Esophagus muscularis mucosa (tissue), 4 donors: Measurements from ENCODE around the gene PIP4K2B. TPM values are rescaled to one million over a fixed set of nuclear protein-coding genes. Genes with fewer than 3 reads are reported as not detected.
"Not testable (repeated sequence)": the region's sequence is repeated elsewhere in the genome, so short reads cannot be mapped to it uniquely, and the experiment has no call there.

Source experiments
- DNase-seq: peaks from one replicate; pipeline ENCODE4 v3.0.0-alpha.2; 2017; ENCODE audit errors: extremely low spot score
- H3K27ac ChIP-seq, 4 donors: fragments of 200-600 bp; sonication (generic); replicated peaks in 1 of 4; 1 replicate in 3 of 4; 2 replicates in 1 of 4; pipeline ENCODE4 v1.5.1; 2016 to 2019; ENCODE audit warnings: mild to moderate bottlenecking in 1 of 4
- H3K27me3 ChIP-seq, 4 donors: fragments of 200-600 bp; sonication (generic); one replicate each; pipeline versions ENCODE4 v1.5.1 to v1.6.0; 2016 to 2019
- H3K36me3 ChIP-seq, 4 donors: fragments of 200-600 bp; sonication (generic); one replicate each; pipeline ENCODE4 v1.5.1; 2016 to 2019
- H3K4me1 ChIP-seq, 4 donors: fragments of 200-600 bp; sonication (generic); one replicate each; pipeline ENCODE4 v1.5.1; 2016 to 2019
- H3K4me3 ChIP-seq, 4 donors: fragments of 200-600 bp; sonication (generic); 1 replicate in 2 of 4; 2 replicates in 2 of 4; pipeline ENCODE4 v1.5.1; 2016 to 2019; ENCODE audit warnings: mild to moderate bottlenecking in 4 of 4, moderate library complexity in 1 of 4
- H3K9me3 ChIP-seq, 4 donors: fragments of 200-600 bp; sonication (generic); 1 replicate in 3 of 4; 2 replicates in 1 of 4; pipeline ENCODE4 v1.5.1; 2016 to 2019
- CTCF ChIP-seq, 3 experiments: fragments of 200-600 bp in 2 of 3; fragments of 450-650 bp in 1 of 3; sonication (generic) in 2 of 3; IDR thresholded peaks; one replicate each; pipeline ENCODE4 v1.5.1; 2017 to 2019; ENCODE audit warnings: antibody characterized with exemption in 3 of 3, mild to moderate bottlenecking in 2 of 3, moderate library complexity in 1 of 3
- EP300 ChIP-seq: sonication (generic); formaldehyde crosslinking; IDR thresholded peaks from one replicate; pipeline ENCODE4 v1.6.1; 2017; ENCODE audit warnings: antibody characterized with exemption
- POLR2A ChIP-seq: fragments of 450-650 bp; IDR thresholded peaks from one replicate; pipeline ENCODE4 v1.6.1; 2017; ENCODE audit warnings: antibody characterized with exemption, moderate library complexity, mild to moderate bottlenecking, low read depth
- POLR2AphosphoS5 ChIP-seq, 2 donors: sonication (generic); formaldehyde crosslinking; IDR thresholded peaks; one replicate each; pipeline ENCODE4 v1.6.1; 2017; ENCODE audit warnings: antibody characterized with exemption in 2 of 2
- WGBS: methylation state at CpG from one replicate; pipeline ENCODE4 v1.1.5; 2018; 5-methylcytosine and 5-hydroxymethylcytosine counted together
- intact Hi-C: fragments of 100-400 bp; cut with DNase I; formaldehyde crosslinking; loops from one replicate; pipeline ENCODE4 v1.15.1; 2023
- total RNA-seq, 4 donors: library from RNA; depleted of rRNA; stranded (reverse); fragments of >200 nt; gene quantifications; one replicate each; pipeline versions ENCODE4 v1.1.0 to v1.2.1, GENCODE V29; 2016

The PIP4K2B gene
- total RNA-seq, 4 donors from 2014 or later: 39.5 to 72.1 (median 53.2) TPM

GRCh38 chr17:38727736-38728135 is 71.6 kb downstream of the PIP4K2B start:
- Histone ChIP-seq H3K4me3 (no peak overlapping the region), H3K36me3 (peaks cover 2 to 47% (median 31%) of the 10 kb centered on the region in 4 donors), H3K27me3 (no peaks in the 10 kb centered on the region), H3K4me1 (peaks cover 34 to 52% (median 48%) of the 10 kb centered on the region in 4 donors), H3K9me3 (no peaks in the 10 kb centered on the region), H3K27ac (no peak overlapping the region)
- no peak for TF ChIP-seq CTCF (IDR thresholded peaks at IDR 0.05)
- no peak for TF ChIP-seq EP300
- TF ChIP-seq POLR2AphosphoS5 (IDR thresholded peaks at IDR 0.05): no peak
- no peak for TF ChIP-seq POLR2A
- intact Hi-C loops: no loop called here
- 96% methylated on average over 5 of the region's 5 CpGs for WGBS
- no peak for DNase-seq

GRCh38 chr17:38726145-38726544 is 73.2 kb downstream of the PIP4K2B start:
- H3K36me3 ChIP-seq: peaks cover 15 to 59% (median 35%) of the 10 kb centered on the region in 4 donors

GRCh38 chr17:38725066-38725465 is 74.3 kb downstream of the PIP4K2B start:
- peaks cover 23 to 70% (median 46%) of the 10 kb centered on the region in 4 donors for H3K36me3 ChIP-seq
- H3K4me3 ChIP-seq: no peak overlapping the region
- peak overlapping the region in 1 of 4 donors; percentile 42 for H3K27ac ChIP-seq
- H3K4me1 ChIP-seq: peaks cover 18 to 42% (median 33%) of the 10 kb centered on the region in 4 donors
- WGBS: 53% methylated on average over 7 of the region's 10 CpGs
- intact Hi-C loops: no loop called here
- TF ChIP-seq POLR2A (no peak), CTCF (IDR thresholded peaks at IDR 0.05) (no peak), POLR2AphosphoS5 (IDR thresholded peaks at IDR 0.05) (no peak), EP300 (no peak)
- no peaks in the 10 kb centered on the region for H3K9me3 ChIP-seq
- no peak for DNase-seq
- no peaks in the 10 kb centered on the region for H3K27me3 ChIP-seq

More at GRCh38 chr17:38726145-38726544, 73.2 kb downstream of the PIP4K2B start:
- H3K27ac ChIP-seq, intact Hi-C loops, H3K4me3 ChIP-seq, DNase-seq, H3K9me3 ChIP-seq, H3K27me3 ChIP-seq: not testable (repeated sequence)
- H3K4me1 ChIP-seq: peaks cover 23 to 44% (median 36%) of the 10 kb centered on the region in 4 donors
- 100% methylated on average over 3 of the region's 8 CpGs for WGBS

- H3K27me3 ChIP-seq: no peaks in the 10 kb centered on the region
- TF ChIP-seq POLR2AphosphoS5 (IDR thresholded peaks at IDR 0.05) (peak in 1 of 2 donors; percentile 27), EP300 (no peak)
- intact Hi-C loops: no loop called here
These were observed 74.9 kb downstream of the PIP4K2B start for GRCh38 chr17:38724337-38724988.

GRCh38 chr17:38721802-38722201 is 77.6 kb downstream of the PIP4K2B start:
- peaks cover 41 to 95% (median 79%) of the 10 kb centered on the region in 4 donors for H3K36me3 ChIP-seq

More at GRCh38 chr17:38724337-38724988, 74.9 kb downstream of the PIP4K2B start:
- no peak for DNase-seq
- Histone ChIP-seq H3K4me1 (peaks cover 16 to 41% (median 28%) of the 10 kb centered on the region in 4 donors), H3K27ac (peak overlapping the region in 1 of 4 donors; percentile 42), H3K4me3 (no peak overlapping the region), H3K9me3 (no peaks in the 10 kb centered on the region), H3K36me3 (peaks cover 23 to 76% (median 52%) of the 10 kb centered on the region in 4 donors)
- 53% methylated on average over 11 of the region's 16 CpGs for WGBS

More at GRCh38 chr17:38721802-38722201, 77.6 kb downstream of the PIP4K2B start:
- Histone ChIP-seq H3K4me3 (no peak overlapping the region), H3K27me3 (no peaks in the 10 kb centered on the region), H3K4me1 (peaks cover 12 to 31% (median 19%) of the 10 kb centered on the region in 4 donors), H3K27ac (peak overlapping the region in 1 of 4 donors; percentile 27), H3K9me3 (no peaks in the 10 kb centered on the region)
- 85% methylated on average over 15 of the region's 16 CpGs for WGBS
- TF ChIP-seq POLR2A (no peak), EP300 (no peak), CTCF (IDR thresholded peaks at IDR 0.05) (no peak)
- intact Hi-C loops: no loop called here
- no peak for DNase-seq
